NB4 (cell line): Measurements from ENCODE around the gene LMOD1.

Experiments used
- DNase-seq: peaks from one replicate; pipeline ENCODE4 v3.0.0; 2010; ENCODE audit warnings: low read depth
- H3K4me3 ChIP-seq: one replicate; pipeline ENCODE4 v1.5.1; 2011; ENCODE audit warnings: mild to moderate bottlenecking, low read depth, low read length, moderate library complexity
- CTCF ChIP-seq: IDR thresholded peaks from one replicate; pipeline ENCODE4 v1.5.1; 2012; ENCODE audit warnings: low read depth, low read length
- MAX ChIP-seq: IDR thresholded peaks from 2 replicates; pipeline ENCODE4 v1.6.1; 2011; ENCODE audit warnings: low read depth, low read length
- MYC ChIP-seq: IDR thresholded peaks from 2 replicates; pipeline ENCODE4 v1.6.1; 2011; ENCODE audit warnings: low read depth, low read length
- POLR2A ChIP-seq: IDR thresholded peaks from 2 replicates; pipeline ENCODE4 v1.6.1; 2011; ENCODE audit warnings: mild to moderate bottlenecking; ENCODE audit not compliant: insufficient read length; ENCODE audit errors: extremely low read depth

The LMOD1 gene

GRCh38 chr1:201930137-201930536 is 16.2 kb downstream of the LMOD1 start:
- no peak for DNase-seq
- TF ChIP-seq CTCF (no peak), MAX (no peak), POLR2A (no peak), MYC (no peak)
- H3K4me3 ChIP-seq = no peak overlapping the region

- no peak for DNase-seq
- TF ChIP-seq CTCF = no peak
- no peak for TF ChIP-seq MYC
- no peak for TF ChIP-seq MAX
- TF ChIP-seq POLR2A = no peak
- no peak overlapping the region for H3K4me3 ChIP-seq
Measured at GRCh38 chr1:201928266-201928665, 18.1 kb downstream of the LMOD1 start.

- no peak for DNase-seq
- H3K4me3 ChIP-seq = no peak overlapping the region
- TF ChIP-seq CTCF (no peak), MYC (no peak), POLR2A (no peak), MAX (no peak)
Measured at GRCh38 chr1:201925981-201926645, 20.2 kb downstream of the LMOD1 start.

GRCh38 chr1:201925301-201925567 is 21.1 kb downstream of the LMOD1 start:
- no peak for TF ChIP-seq CTCF
- no peak for TF ChIP-seq MAX
- TF ChIP-seq MYC = no peak
- no peak for TF ChIP-seq POLR2A
- no peak overlapping the region for H3K4me3 ChIP-seq
- DNase-seq = no peak

- DNase-seq = no peak
- no peak overlapping the region for H3K4me3 ChIP-seq
- TF ChIP-seq MYC (no peak), POLR2A (no peak), MAX (no peak)
Measured at GRCh38 chr1:201921952-201922558, 24.3 kb downstream of the LMOD1 start.

GRCh38 chr1:201918343-201918742 is 28.0 kb downstream of the LMOD1 start:
- no peak overlapping the region for H3K4me3 ChIP-seq
- DNase-seq = no peak
- no peak for TF ChIP-seq MYC
- TF ChIP-seq POLR2A = no peak
- no peak for TF ChIP-seq MAX
- no peak for TF ChIP-seq CTCF
